HepG2 (cell line): ENCODE results near the gene ATE1. TPM values are rescaled to one million over a fixed set of nuclear protein-coding genes. Genes with fewer than 3 reads are reported as not detected.

ENCODE experiments used
- GLI4 ChIP-seq: sonication (generic); formaldehyde crosslinking; IDR thresholded peaks from 2 replicates; pipeline ENCODE4 v1.5.1; 2020; ENCODE audit warnings: missing genetic modification reagents, mild to moderate bottlenecking, moderate library complexity, borderline replicate concordance
- HNRNPLL ChIP-seq: fragments of 200-400 bp; formaldehyde crosslinking; IDR thresholded peaks from 2 replicates; pipeline ENCODE4 v1.6.1; 2017; ENCODE audit warnings: mild to moderate bottlenecking, low read depth, low read length; ENCODE audit not compliant: poor library complexity, severe bottlenecking
- IRF2 ChIP-seq: IDR thresholded peaks from 2 replicates; pipeline ENCODE4 v1.6.1; 2018; ENCODE audit warnings: missing genetic modification reagents, missing compliant biosample characterization
- KDM4B ChIP-seq: sonication (generic); formaldehyde crosslinking; IDR thresholded peaks from 2 replicates; pipeline ENCODE4 v1.4.0; 2020; ENCODE audit warnings: missing genetic modification reagents
- MED1 ChIP-seq: sonication (generic); formaldehyde crosslinking; IDR thresholded peaks from 2 replicates; pipeline ENCODE4 v1.4.0; 2020; ENCODE audit warnings: missing genetic modification reagents
- NONO ChIP-seq, 2 experiments: fragments of 450-650 bp in 1 of 2; sonication (generic) in 1 of 2; formaldehyde crosslinking in 1 of 2; IDR thresholded peaks in 1 of 2; conservative IDR thresholded peaks in 1 of 2; 2 replicates each; pipeline versions ENCODE4 v1.6.1 to v1.8.0; 2017 to 2022; ENCODE audit warnings: mild to moderate bottlenecking in 1 of 2, missing genetic modification reagents in 1 of 2, moderate library complexity in 1 of 2
- NPAS2 ChIP-seq: sonication (generic); formaldehyde crosslinking; IDR thresholded peaks from 2 replicates; pipeline ENCODE4 v1.8.0; 2022; ENCODE audit warnings: mild to moderate bottlenecking, missing genetic modification reagents, borderline replicate concordance
- PHF21A ChIP-seq: sonication (generic); formaldehyde crosslinking; IDR thresholded peaks from 2 replicates; pipeline ENCODE4 v1.5.0; 2020; ENCODE audit warnings: mild to moderate bottlenecking, missing genetic modification reagents
- RFXAP ChIP-seq: sonication (generic); formaldehyde crosslinking; IDR thresholded peaks from 2 replicates; pipeline ENCODE4 v1.4.0; 2020; ENCODE audit warnings: missing genetic modification reagents, borderline replicate concordance
- SRY ChIP-seq: sonication (generic); formaldehyde crosslinking; IDR thresholded peaks from 2 replicates; pipeline ENCODE4 v1.8.0; 2022; ENCODE audit warnings: mild to moderate bottlenecking, missing genetic modification reagents
- TBP ChIP-seq: sonication (generic); formaldehyde crosslinking; IDR thresholded peaks from 2 replicates; pipeline ENCODE4 v1.5.0; 2020; ENCODE audit warnings: missing genetic modification reagents
- TP53 ChIP-seq: sonication (generic); formaldehyde crosslinking; conservative IDR thresholded peaks from 2 replicates; pipeline ENCODE4 v1.4.0; 2020; ENCODE audit warnings: missing genetic modification reagents
- ZFP82 ChIP-seq: sonication (generic); formaldehyde crosslinking; IDR thresholded peaks from 2 replicates; pipeline ENCODE4 v1.5.1; 2020; ENCODE audit warnings: mild to moderate bottlenecking, missing genetic modification reagents, borderline replicate concordance
- ZNF24 ChIP-seq: fragments of 450-650 bp; IDR thresholded peaks from 2 replicates; pipeline ENCODE4 v1.6.1; 2017; ENCODE audit warnings: antibody characterized with exemption, mild to moderate bottlenecking
- ZNF343 ChIP-seq: sonication (generic); formaldehyde crosslinking; IDR thresholded peaks from 2 replicates; pipeline ENCODE4 v1.4.0; 2020; ENCODE audit warnings: mild to moderate bottlenecking, missing genetic modification reagents
- ZNF562 ChIP-seq: sonication (generic); formaldehyde crosslinking; IDR thresholded peaks from 2 replicates; pipeline ENCODE4 v1.8.0; 2022; ENCODE audit warnings: missing genetic modification reagents, borderline replicate concordance
- ZNF672 ChIP-seq: sonication (generic); formaldehyde crosslinking; IDR thresholded peaks from 2 replicates; pipeline ENCODE4 v1.8.1; 2022; ENCODE audit warnings: missing genetic modification reagents
- ZSCAN12 ChIP-seq: sonication (generic); formaldehyde crosslinking; IDR thresholded peaks from 2 replicates; pipeline ENCODE4 v1.9.0; 2021; ENCODE audit warnings: mild to moderate bottlenecking, missing genetic modification reagents
- polyA plus RNA-seq, 8 experiments: library from polyadenylated mRNA; depleted of rRNA in 3 of 8; stranded (reverse) in 7 of 8; unstranded in 1 of 8; fragments of >200 nt; fragmentation: Illumina TruSeq in 4 of 8; extraction: Trizol in 4 of 8; gene quantifications; 2 replicates each; pipeline versions ENCODE4 v1.2.1 to v1.2.3, GENCODE V29; 2011 to 2016; ENCODE audit warnings: low read depth in 4 of 8, missing spikeins in 1 of 8, mixed read lengths in 1 of 8; ENCODE audit not compliant: insufficient read depth in 1 of 8
- total RNA-seq, 5 experiments: library from RNA; depleted of rRNA; stranded (reverse); fragments of >200 nt; fragmentation: Illumina TruSeq; extraction: Trizol; gene quantifications; 2 replicates each; pipeline ENCODE4 v1.2.3, GENCODE V29; 2016; ENCODE audit warnings: low read depth in 1 of 5
- TF ChIP-seq, protein P1 (sequence below): sonication (generic); formaldehyde crosslinking; IDR thresholded peaks from 2 replicates; pipeline ENCODE4 v1.4.0; 2020; ENCODE audit warnings: missing genetic modification reagents, borderline replicate concordance
- TF ChIP-seq, protein P2 (sequence below): sonication (generic); formaldehyde crosslinking; IDR thresholded peaks from 2 replicates; pipeline ENCODE4 v1.4.0; 2020; ENCODE audit warnings: missing genetic modification reagents, borderline replicate concordance
- TF ChIP-seq, protein P3 (sequence below): sonication (generic); formaldehyde crosslinking; IDR thresholded peaks from 2 replicates; pipeline ENCODE4 v1.4.0; 2020; ENCODE audit warnings: mild to moderate bottlenecking, missing genetic modification reagents
- TF ChIP-seq, protein P4 (sequence below): conservative IDR thresholded peaks from 2 replicates; pipeline ENCODE4 v1.6.1; 2018; ENCODE audit warnings: missing genetic modification reagents

Gene ATE1
- total and polyA plus RNA-seq, 2 of the 13 experiments (the other 11 are each of a cell fraction or from before 2014, with no cell fraction given) = 17.5 to 42.2 TPM

DNA sequence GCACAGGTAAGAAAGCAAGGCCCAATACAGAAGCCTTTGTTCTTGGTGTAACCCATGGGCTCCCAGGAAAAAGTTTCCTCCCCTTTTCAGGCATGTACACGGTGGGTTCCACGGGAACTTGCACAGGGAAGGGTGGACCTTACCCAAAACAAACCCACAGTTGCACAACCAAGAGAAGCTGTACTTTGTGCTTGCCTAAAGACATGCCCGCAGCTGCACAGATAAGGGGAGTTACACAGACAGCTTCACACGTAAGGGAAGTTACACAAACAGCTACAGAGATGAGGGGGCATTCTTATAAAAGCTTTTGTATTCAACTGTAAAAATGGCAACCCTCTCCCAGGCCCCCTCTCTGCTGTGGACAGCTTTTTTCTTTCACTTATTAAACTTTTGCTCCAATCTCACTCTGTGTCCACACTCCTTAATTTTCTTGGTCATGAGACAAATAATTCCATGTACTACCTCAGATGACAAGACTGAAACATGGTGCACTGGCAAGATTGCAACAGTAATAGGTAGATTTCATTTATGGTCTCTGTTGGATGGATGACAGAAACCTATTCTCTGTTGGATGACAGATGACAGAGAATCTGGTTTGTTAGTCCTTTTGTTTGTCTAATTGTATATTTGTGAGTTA, 72.9 kb downstream of the ATE1 start (continued):
- TF ChIP-seq ZNF562 = no peak
- no peak for TF ChIP-seq KDM4B (CRISPR knock-in tag)
- TF ChIP-seq PHF21A (CRISPR knock-in tag) = peak; percentile 78; the same call in 1 of the 2 replicates
- TF ChIP-seq, protein P1, sequence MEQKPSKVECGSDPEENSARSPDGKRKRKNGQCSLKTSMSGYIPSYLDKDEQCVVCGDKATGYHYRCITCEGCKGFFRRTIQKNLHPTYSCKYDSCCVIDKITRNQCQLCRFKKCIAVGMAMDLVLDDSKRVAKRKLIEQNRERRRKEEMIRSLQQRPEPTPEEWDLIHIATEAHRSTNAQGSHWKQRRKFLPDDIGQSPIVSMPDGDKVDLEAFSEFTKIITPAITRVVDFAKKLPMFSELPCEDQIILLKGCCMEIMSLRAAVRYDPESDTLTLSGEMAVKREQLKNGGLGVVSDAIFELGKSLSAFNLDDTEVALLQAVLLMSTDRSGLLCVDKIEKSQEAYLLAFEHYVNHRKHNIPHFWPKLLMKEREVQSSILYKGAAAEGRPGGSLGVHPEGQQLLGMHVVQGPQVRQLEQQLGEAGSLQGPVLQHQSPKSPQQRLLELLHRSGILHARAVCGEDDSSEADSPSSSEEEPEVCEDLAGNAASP (CRISPR knock-in tag) = peak; percentile 82; the same call in 1 of the 2 replicates
- peak; percentile 63 for TF ChIP-seq MED1 (CRISPR knock-in tag)
- 0 out of 2 replicates have a peak, but pooled peaks have one; percentile 30 for TF ChIP-seq ZNF343 (CRISPR knock-in tag)
- 0 out of 2 replicates have a peak, but pooled peaks have one; percentile 56 for TF ChIP-seq IRF2
- TF ChIP-seq TP53 (CRISPR knock-in tag) = 0 out of 2 replicates have a peak, but pooled peaks have one; percentile 72
- no peak for TF ChIP-seq TBP (CRISPR knock-in tag)
- no peak for TF ChIP-seq NONO (IDR thresholded peaks at IDR 0.05)
- TF ChIP-seq NONO (CRISPR knock-in tag; conservative IDR thresholded peaks at IDR 0.05) = no peak; the same call in none of the 2 replicates
- no peak for TF ChIP-seq ZNF24
- no peak for TF ChIP-seq NPAS2
- TF ChIP-seq ZNF672 (CRISPR knock-in tag) = no peak
- no peak for TF ChIP-seq GLI4 (CRISPR knock-in tag)
- no peak for TF ChIP-seq ZSCAN12 (CRISPR knock-in tag)
- TF ChIP-seq, protein P2, sequence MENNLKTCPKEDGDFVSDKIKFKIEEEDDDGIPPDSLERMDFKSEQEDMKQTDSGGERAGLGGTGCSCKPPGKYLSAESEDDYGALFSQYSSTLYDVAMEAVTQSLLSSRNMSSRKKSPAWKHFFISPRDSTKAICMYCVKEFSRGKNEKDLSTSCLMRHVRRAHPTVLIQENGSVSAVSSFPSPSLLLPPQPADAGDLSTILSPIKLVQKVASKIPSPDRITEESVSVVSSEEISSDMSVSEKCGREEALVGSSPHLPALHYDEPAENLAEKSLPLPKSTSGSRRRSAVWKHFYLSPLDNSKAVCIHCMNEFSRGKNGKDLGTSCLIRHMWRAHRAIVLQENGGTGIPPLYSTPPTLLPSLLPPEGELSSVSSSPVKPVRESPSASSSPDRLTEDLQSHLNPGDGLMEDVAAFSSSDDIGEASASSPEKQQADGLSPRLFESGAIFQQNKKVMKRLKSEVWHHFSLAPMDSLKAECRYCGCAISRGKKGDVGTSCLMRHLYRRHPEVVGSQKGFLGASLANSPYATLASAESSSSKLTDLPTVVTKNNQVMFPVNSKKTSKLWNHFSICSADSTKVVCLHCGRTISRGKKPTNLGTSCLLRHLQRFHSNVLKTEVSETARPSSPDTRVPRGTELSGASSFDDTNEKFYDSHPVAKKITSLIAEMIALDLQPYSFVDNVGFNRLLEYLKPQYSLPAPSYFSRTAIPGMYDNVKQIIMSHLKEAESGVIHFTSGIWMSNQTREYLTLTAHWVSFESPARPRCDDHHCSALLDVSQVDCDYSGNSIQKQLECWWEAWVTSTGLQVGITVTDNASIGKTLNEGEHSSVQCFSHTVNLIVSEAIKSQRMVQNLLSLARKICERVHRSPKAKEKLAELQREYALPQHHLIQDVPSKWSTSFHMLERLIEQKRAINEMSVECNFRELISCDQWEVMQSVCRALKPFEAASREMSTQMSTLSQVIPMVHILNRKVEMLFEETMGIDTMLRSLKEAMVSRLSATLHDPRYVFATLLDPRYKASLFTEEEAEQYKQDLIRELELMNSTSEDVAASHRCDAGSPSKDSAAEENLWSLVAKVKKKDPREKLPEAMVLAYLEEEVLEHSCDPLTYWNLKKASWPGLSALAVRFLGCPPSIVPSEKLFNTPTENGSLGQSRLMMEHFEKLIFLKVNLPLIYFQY (CRISPR knock-in tag) = peak; percentile 59; the same call in 1 of the 2 replicates
- no peak for TF ChIP-seq ZFP82 (CRISPR knock-in tag)
- TF ChIP-seq, protein P3, sequence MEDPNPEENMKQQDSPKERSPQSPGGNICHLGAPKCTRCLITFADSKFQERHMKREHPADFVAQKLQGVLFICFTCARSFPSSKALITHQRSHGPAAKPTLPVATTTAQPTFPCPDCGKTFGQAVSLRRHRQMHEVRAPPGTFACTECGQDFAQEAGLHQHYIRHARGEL (CRISPR knock-in tag) = no peak
- TF ChIP-seq, protein P4, sequence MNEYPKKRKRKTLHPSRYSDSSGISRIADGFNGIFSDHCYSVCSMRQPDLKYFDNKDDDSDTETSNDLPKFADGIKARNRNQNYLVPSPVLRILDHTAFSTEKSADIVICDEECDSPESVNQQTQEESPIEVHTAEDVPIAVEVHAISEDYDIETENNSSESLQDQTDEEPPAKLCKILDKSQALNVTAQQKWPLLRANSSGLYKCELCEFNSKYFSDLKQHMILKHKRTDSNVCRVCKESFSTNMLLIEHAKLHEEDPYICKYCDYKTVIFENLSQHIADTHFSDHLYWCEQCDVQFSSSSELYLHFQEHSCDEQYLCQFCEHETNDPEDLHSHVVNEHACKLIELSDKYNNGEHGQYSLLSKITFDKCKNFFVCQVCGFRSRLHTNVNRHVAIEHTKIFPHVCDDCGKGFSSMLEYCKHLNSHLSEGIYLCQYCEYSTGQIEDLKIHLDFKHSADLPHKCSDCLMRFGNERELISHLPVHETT = no peak
- TF ChIP-seq SRY (CRISPR knock-in tag) = no peak; the same call in 1 of the 2 replicates
- no peak for TF ChIP-seq HNRNPLL
- TF ChIP-seq RFXAP = no peak; the same call in 1 of the 2 replicates
